Neuronal stem cell (in vitro differentiated cells): ENCODE data around the gene GPATCH1. TPM values are rescaled to one million over a fixed set of nuclear protein-coding genes. Genes with fewer than 3 reads are reported as not detected.

Experiments used
- DNase-seq: peaks from one replicate; pipeline ENCODE4 v3.0.0-alpha.2; 2013; ENCODE audit warnings: low spot score
- H2AFZ ChIP-seq: one replicate; pipeline ENCODE4 v1.6.1; 2013; ENCODE audit warnings: mild to moderate bottlenecking, low read length, inconsistent platforms
- H2AK5ac ChIP-seq: 2 replicates; pipeline ENCODE4 v1.6.1; 2013; ENCODE audit warnings: low read depth, mild to moderate bottlenecking, inconsistent platforms, low read length, moderate library complexity, mixed read lengths
- H2BK120ac ChIP-seq: 2 replicates; pipeline ENCODE4 v1.6.1; 2013; ENCODE audit warnings: low read depth, mild to moderate bottlenecking, inconsistent platforms, low read length, moderate library complexity, mixed read lengths
- H2BK12ac ChIP-seq: one replicate; pipeline ENCODE4 v1.6.1; 2013; ENCODE audit warnings: low read length, inconsistent platforms
- H2BK15ac ChIP-seq: 2 replicates; pipeline ENCODE4 v1.6.1; 2013; ENCODE audit warnings: mild to moderate bottlenecking, low read length, inconsistent platforms, mixed read lengths
- H2BK5ac ChIP-seq: one replicate; pipeline ENCODE4 v1.6.1; 2013; ENCODE audit warnings: inconsistent platforms, mild to moderate bottlenecking, low read length, moderate library complexity
- H3K14ac ChIP-seq: one replicate; pipeline ENCODE4 v1.6.1; 2013; ENCODE audit warnings: low read length, inconsistent platforms
- H3K18ac ChIP-seq: 2 replicates; pipeline ENCODE4 v1.6.1; 2013; ENCODE audit warnings: low read length, inconsistent platforms
- H3K23ac ChIP-seq: 2 replicates; pipeline ENCODE4 v1.6.1; 2013; ENCODE audit warnings: low read depth, mild to moderate bottlenecking, mixed read lengths, low read length, inconsistent platforms; ENCODE audit not compliant: poor library complexity
- H3K27ac ChIP-seq: replicated peaks from 3 replicates; pipeline ENCODE4 v1.5.1; 2013; ENCODE audit warnings: low read length, inconsistent platforms
- H3K27me3 ChIP-seq, 3 experiments: 2 replicates each; pipeline ENCODE4 v1.6.1; 2013; ENCODE audit warnings: low read length in 3 of 3, mild to moderate bottlenecking in 2 of 3, inconsistent platforms in 1 of 3, low read depth in 1 of 3, mixed read lengths in 1 of 3, moderate library complexity in 1 of 3; ENCODE audit not compliant: control insufficient read depth in 3 of 3, insufficient read depth in 3 of 3
- H3K36me3 ChIP-seq, 2 donors: replicated peaks in 1 of 2; 2 replicates each; pipeline ENCODE4 v1.6.1; 2013; ENCODE audit warnings: low read length in 2 of 2; ENCODE audit not compliant: control insufficient read depth in 2 of 2, insufficient read depth in 2 of 2
- H3K4ac ChIP-seq: 2 replicates; pipeline ENCODE4 v1.6.1; 2013; ENCODE audit warnings: inconsistent platforms, mild to moderate bottlenecking, low read length, moderate library complexity
- H3K4me1 ChIP-seq, 2 donors: 1 replicate in 1 of 2; 2 replicates in 1 of 2; pipeline ENCODE4 v1.6.1; 2013; ENCODE audit warnings: low read length in 2 of 2, low read depth in 1 of 2; ENCODE audit not compliant: control insufficient read depth in 2 of 2, insufficient read depth in 1 of 2
- H3K4me2 ChIP-seq: one replicate; pipeline ENCODE4 v1.6.1; 2013; ENCODE audit warnings: mild to moderate bottlenecking, low read length, inconsistent platforms; ENCODE audit not compliant: insufficient read depth, poor library complexity, severe bottlenecking
- H3K4me3 ChIP-seq, 2 donors: 2 replicates each; pipeline ENCODE4 v1.5.1; 2013; ENCODE audit warnings: low read length in 2 of 2, mild to moderate bottlenecking in 2 of 2, inconsistent platforms in 1 of 2, moderate library complexity in 1 of 2
- H3K79me1 ChIP-seq: one replicate; pipeline ENCODE4 v1.6.1; 2013; ENCODE audit warnings: low read depth, mild to moderate bottlenecking, inconsistent platforms, low read length, moderate library complexity
- H3K9ac ChIP-seq: one replicate; pipeline ENCODE4 v1.6.1; 2013; ENCODE audit warnings: mild to moderate bottlenecking, low read depth, low read length, inconsistent platforms; ENCODE audit not compliant: poor library complexity
- H3K9me3 ChIP-seq, 2 donors: replicated peaks in 1 of 2; 2 replicates each; pipeline versions ENCODE3 to v1.6.1; 2013; ENCODE audit warnings: low read length in 2 of 2, mild to moderate bottlenecking in 2 of 2, inconsistent platforms in 1 of 2, low read depth in 1 of 2, mixed read lengths in 1 of 2, moderate library complexity in 1 of 2; ENCODE audit not compliant: control insufficient read depth in 2 of 2, insufficient read depth in 1 of 2
- H4K8ac ChIP-seq: one replicate; pipeline ENCODE4 v1.6.1; 2013; ENCODE audit warnings: low read depth, mild to moderate bottlenecking, inconsistent platforms, low read length, moderate library complexity
- H4K91ac ChIP-seq: one replicate; pipeline ENCODE4 v1.6.1; 2013; ENCODE audit warnings: low read length, low read depth, mild to moderate bottlenecking, inconsistent platforms; ENCODE audit not compliant: poor library complexity
- WGBS, 2 donors: extraction: QIAGEN DNeasy Blood & Tissue Kit; methylation state at CpG; one replicate each; pipeline ENCODE4 v1.1.7; 2013; ENCODE audit warnings: missing lambda C conversion rate in 2 of 2, mixed read lengths in 1 of 2; ENCODE audit not compliant: insufficient read length in 2 of 2, insufficient replicate concordance in 1 of 2; ENCODE audit errors: extremely low coverage in 2 of 2; 5-methylcytosine and 5-hydroxymethylcytosine counted together
- polyA plus RNA-seq, 2 experiments: library from polyadenylated mRNA; stranded (reverse); fragments of 200-250 nt; gene quantifications; one replicate each; pipeline ENCODE4 v1.2.3, GENCODE V29; 2013

The GPATCH1 gene
- polyA plus RNA-seq (2013, experiment 1 of 2): 6.6 TPM
- 6.9 TPM for polyA plus RNA-seq (2013, experiment 2 of 2)

GRCh38 chr19:33080761-33081681, at the start of gene GPATCH1:
Gene GPATCH1, plus strand, starts transcription at chr19:33081181. Its CDS starts 13 bp downstream, at chr19:33081194.
- Histone ChIP-seq H2BK15ac (peak within 1 kb of the TSS; percentile 78), H3K27me3 (no peaks in the 10 kb centered on the region), H3K36me3 (no peaks in the 10 kb centered on the region), H3K18ac (peak within 1 kb of the TSS; percentile 94), H3K23ac (peak within 1 kb of the TSS; percentile 81), H4K91ac (peak within 1 kb of the TSS; percentile 40), H2AFZ (peak within 1 kb of the TSS; percentile 98), H3K14ac (no peak within 1 kb of the TSS), H4K8ac (no peak within 1 kb of the TSS), H3K27ac (peak within 1 kb of the TSS; percentile 69), H2BK120ac (no peak within 1 kb of the TSS), H3K4me3 (peak within 1 kb of the TSS; percentile 95), H3K9ac (peak within 1 kb of the TSS; percentile 92), H3K4ac (peak within 1 kb of the TSS; percentile 53), H2BK5ac (no peak within 1 kb of the TSS), H3K4me2 (peak within 1 kb of the TSS; percentile 89), H2AK5ac (no peak within 1 kb of the TSS), H3K9me3 (no peaks in the 10 kb centered on the region), H3K4me1 (peaks cover 0 to 4% of the 10 kb centered on the region in 2 donors), H3K79me1 (peaks cover 8% of the 10 kb centered on the region), H2BK12ac (no peak within 1 kb of the TSS)
- no CpG with 5 or more reads among the region's 62 CpGs for WGBS, 2 donors
- peak; percentile 86 for DNase-seq

- H4K91ac ChIP-seq: no peak overlapping the region
- H2AFZ ChIP-seq: no peak overlapping the region
- H3K23ac ChIP-seq: no peak overlapping the region
- no peak for DNase-seq
- no peak overlapping the region for H4K8ac ChIP-seq
- no peak overlapping the region for H3K14ac ChIP-seq
- H2BK5ac ChIP-seq: no peak overlapping the region
- H2BK15ac ChIP-seq: no peak overlapping the region
- no peak overlapping the region for H3K4me2 ChIP-seq
- H3K27ac ChIP-seq: no peak overlapping the region
- no peak overlapping the region for H2BK120ac ChIP-seq
- no peak overlapping the region for H3K4ac ChIP-seq
- no peak overlapping the region for H3K18ac ChIP-seq
- no peak overlapping the region for H3K9ac ChIP-seq
- no peak overlapping the region for H3K4me3 ChIP-seq
- no peaks in the 10 kb centered on the region for H3K27me3 ChIP-seq
- H2BK12ac ChIP-seq: no peak overlapping the region
- no CpG with 5 or more reads among the region's 8 CpGs for WGBS, 2 donors
- peaks cover 0 to 5% of the 10 kb centered on the region in 2 donors for H3K36me3 ChIP-seq
- H3K4me1 ChIP-seq: no peaks in the 10 kb centered on the region
- H3K9me3 ChIP-seq: peaks cover 7 to 8% of the 10 kb centered on the region in 2 donors
- H2AK5ac ChIP-seq: no peak overlapping the region
- H3K79me1 ChIP-seq: peaks cover 4% of the 10 kb centered on the region
Observed at GRCh38 chr19:33032218-33032781, 48.7 kb upstream of the GPATCH1 start.

- H2BK5ac ChIP-seq: no peak overlapping the region
- no peak for DNase-seq
- peaks cover 4% of the 10 kb centered on the region for H3K79me1 ChIP-seq
- H3K23ac ChIP-seq: no peak overlapping the region
- no peak overlapping the region for H3K27ac ChIP-seq
- H2BK12ac ChIP-seq: no peak overlapping the region
- H2BK15ac ChIP-seq: no peak overlapping the region
- H4K91ac ChIP-seq: no peak overlapping the region
- no peak overlapping the region for H3K4me2 ChIP-seq
- H4K8ac ChIP-seq: no peak overlapping the region
- peaks cover 0 to 2% of the 10 kb centered on the region in 2 donors for H3K36me3 ChIP-seq
- H2AK5ac ChIP-seq: no peak overlapping the region
- no peak overlapping the region for H3K4me3 ChIP-seq
- no peaks in the 10 kb centered on the region for H3K4me1 ChIP-seq
- WGBS, 2 donors: no CpG with 5 or more reads among the region's 10 CpGs
- H3K27me3 ChIP-seq: no peaks in the 10 kb centered on the region
- peaks cover 2 to 4% of the 10 kb centered on the region in 2 donors for H3K9me3 ChIP-seq
- no peak overlapping the region for H3K4ac ChIP-seq
- H3K9ac ChIP-seq: no peak overlapping the region
- peak overlapping the region; percentile 47 for H3K14ac ChIP-seq
- no peak overlapping the region for H3K18ac ChIP-seq
- no peak overlapping the region for H2BK120ac ChIP-seq
- no peak overlapping the region for H2AFZ ChIP-seq
Observed at GRCh38 chr19:33035461-33035860, 45.5 kb upstream of the GPATCH1 start.
